Bronchial epithelial cell (primary cell): ENCODE measurements around the gene DZIP1. TPM values are rescaled to one million over a fixed set of nuclear protein-coding genes. Genes with fewer than 3 reads are reported as not detected.

ENCODE experiments used
- DNase-seq: peaks from one replicate; pipeline ENCODE4 v3.0.0-alpha.2; 2010; ENCODE audit warnings: low read depth
- FAIRE-seq: peaks from 2 replicates; lab custom pipeline; 2011; peaks lifted over from hg19 to GRCh38; lab: Jason Lieb, UNC
- H3K27me3 ChIP-seq: 2 replicates; pipeline ENCODE4 v1.5.1; 2011; ENCODE audit warnings: low read length; ENCODE audit not compliant: control insufficient read depth, insufficient read depth
- H3K36me3 ChIP-seq: 2 replicates; pipeline ENCODE4 v1.5.1; 2011; ENCODE audit warnings: low read length; ENCODE audit not compliant: control insufficient read depth, insufficient read depth
- H3K4me3 ChIP-seq: 2 replicates; pipeline ENCODE4 v1.5.1; 2011; ENCODE audit warnings: mild to moderate bottlenecking, low read depth, low read length, control low read depth
- total RNA-seq: library from RNA; depleted of rRNA; stranded (reverse); fragments of >200 nt; gene quantifications from 2 replicates; pipeline ENCODE4 v1.2.1, GENCODE V29; 2014
- TF ChIP-seq, protein P1 (sequence below): IDR thresholded peaks from 2 replicates; pipeline ENCODE4 v1.5.1; 2011; ENCODE audit warnings: mild to moderate bottlenecking, moderate library complexity, low read length, control low read depth, inconsistent platforms; ENCODE audit not compliant: insufficient read depth, severe bottlenecking

DZIP1 gene
- total RNA-seq, 1 donor from 2014 or later = 0.79 TPM

GRCh38 chr13:95650696-95651095, 6.2 kb upstream of the DZIP1 start:
- Histone ChIP-seq H3K36me3 (no peaks in the 10 kb centered on the region), H3K27me3 (no peaks in the 10 kb centered on the region), H3K4me3 (no peak overlapping the region)
- DNase-seq (no peak), FAIRE-seq (no peak)
- TF ChIP-seq, protein P1, sequence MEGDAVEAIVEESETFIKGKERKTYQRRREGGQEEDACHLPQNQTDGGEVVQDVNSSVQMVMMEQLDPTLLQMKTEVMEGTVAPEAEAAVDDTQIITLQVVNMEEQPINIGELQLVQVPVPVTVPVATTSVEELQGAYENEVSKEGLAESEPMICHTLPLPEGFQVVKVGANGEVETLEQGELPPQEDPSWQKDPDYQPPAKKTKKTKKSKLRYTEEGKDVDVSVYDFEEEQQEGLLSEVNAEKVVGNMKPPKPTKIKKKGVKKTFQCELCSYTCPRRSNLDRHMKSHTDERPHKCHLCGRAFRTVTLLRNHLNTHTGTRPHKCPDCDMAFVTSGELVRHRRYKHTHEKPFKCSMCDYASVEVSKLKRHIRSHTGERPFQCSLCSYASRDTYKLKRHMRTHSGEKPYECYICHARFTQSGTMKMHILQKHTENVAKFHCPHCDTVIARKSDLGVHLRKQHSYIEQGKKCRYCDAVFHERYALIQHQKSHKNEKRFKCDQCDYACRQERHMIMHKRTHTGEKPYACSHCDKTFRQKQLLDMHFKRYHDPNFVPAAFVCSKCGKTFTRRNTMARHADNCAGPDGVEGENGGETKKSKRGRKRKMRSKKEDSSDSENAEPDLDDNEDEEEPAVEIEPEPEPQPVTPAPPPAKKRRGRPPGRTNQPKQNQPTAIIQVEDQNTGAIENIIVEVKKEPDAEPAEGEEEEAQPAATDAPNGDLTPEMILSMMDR = no peak

DNA sequence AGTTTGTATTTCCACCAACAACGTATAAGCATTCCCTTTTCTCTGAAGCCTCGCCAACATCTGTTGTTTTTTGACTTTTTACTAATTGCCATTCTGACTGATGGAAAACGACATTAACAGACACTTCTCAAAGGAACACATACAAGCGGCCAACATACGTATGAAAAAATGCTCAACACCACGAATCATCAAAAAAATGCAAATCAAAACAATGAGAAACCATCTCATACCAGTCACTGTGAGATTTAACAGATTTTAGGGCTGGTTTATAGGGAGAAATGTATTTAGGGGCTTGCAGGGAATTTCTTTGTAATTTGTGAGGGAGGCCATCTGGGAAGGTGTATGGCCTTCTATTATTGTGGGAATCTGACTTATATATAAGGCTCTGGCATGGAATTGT, 2.8 kb upstream of the DZIP1 start:
- no peaks in the 10 kb centered on the region for H3K36me3 ChIP-seq
- DNase-seq = no peak
- TF ChIP-seq, protein P1 = no peak
- no peak overlapping the region for H3K4me3 ChIP-seq
- no peak for FAIRE-seq
- peaks cover 2% of the 10 kb centered on the region for H3K27me3 ChIP-seq

DNA sequence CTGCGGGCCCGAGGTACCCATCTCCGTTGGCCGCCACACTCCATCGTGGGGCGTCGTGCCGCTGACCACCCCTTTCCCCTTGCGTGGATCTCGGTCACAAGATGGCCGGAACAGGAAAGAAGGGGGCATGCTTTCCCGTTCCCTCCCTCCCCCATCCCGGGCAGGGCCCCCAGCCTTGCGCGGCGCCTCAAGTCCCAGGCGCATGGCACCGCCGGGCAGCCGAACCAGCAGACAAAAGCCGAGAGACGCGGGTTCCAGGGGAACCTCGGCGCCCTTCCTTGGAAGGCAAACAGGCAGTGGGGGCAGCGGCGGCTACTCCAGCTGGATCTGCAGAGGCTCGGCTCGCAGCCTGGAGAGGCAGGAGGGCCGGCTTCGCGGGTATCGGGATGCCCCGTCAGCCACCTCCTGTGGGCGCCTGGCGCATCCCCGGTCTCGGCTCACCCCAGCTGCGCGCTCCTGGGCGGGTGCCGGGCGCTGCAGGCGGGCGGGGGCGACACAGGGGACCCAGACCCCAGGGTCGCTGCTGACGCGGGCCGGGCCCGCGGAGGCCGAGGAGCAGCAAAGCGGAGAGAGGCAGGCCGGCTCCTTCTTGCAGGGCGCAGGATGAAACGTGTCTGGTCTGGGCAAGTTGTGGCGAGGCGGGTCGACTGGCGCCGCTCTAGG, 439 bp downstream of the DZIP1 start:
- FAIRE-seq = no peak
- TF ChIP-seq, protein P1 = no peak
- DNase-seq = no peak
- Histone ChIP-seq H3K27me3 (peaks cover 2% of the 10 kb centered on the region), H3K4me3 (peak overlapping the region; percentile 43), H3K36me3 (no peaks in the 10 kb centered on the region)

DNA sequence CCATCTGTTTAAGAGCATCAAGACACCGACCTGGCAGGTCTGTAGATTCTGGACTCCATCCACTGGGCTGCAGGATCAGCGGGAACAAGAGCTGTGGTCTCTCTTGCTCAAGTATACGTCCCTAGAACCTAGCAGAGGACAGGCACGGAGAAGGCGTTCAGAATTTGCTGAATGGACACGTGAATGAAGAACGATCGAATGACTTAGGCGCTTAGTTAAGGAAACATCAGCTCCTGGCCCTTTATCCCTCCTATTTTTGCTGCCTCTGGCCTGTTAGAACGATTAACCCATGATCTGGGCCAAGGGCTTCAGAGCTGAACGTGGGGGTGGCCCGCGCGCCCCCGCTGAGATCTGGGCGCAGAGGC, 953 bp downstream of the DZIP1 start:
- peak overlapping the region; percentile 43 for H3K4me3 ChIP-seq
- FAIRE-seq = no peak
- no peak for DNase-seq
- H3K27me3 ChIP-seq = peaks cover 2% of the 10 kb centered on the region
- no peaks in the 10 kb centered on the region for H3K36me3 ChIP-seq
- TF ChIP-seq, protein P1 = no peak

DNA sequence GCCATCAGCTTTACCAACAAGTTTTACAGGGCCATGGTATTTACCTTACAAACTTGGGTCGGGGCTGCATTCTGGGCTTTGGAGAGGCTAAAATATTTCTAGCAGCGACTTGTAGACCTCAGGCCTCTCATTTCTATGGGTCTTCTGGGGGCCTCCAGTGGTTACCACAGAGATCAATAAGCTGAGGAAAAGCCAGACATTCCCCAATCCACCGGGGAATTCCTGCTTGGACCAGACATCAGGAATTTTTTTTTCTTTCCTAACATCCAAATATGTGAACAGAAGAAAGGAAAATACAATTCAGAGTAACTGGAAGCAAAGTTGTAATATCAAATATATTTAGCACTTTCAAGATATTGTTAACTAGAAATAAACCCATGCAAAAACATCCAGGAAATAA, 1.5 kb downstream of the DZIP1 start:
- FAIRE-seq = no peak
- H3K4me3 ChIP-seq = no peak overlapping the region

More for the DNA sequence above, 1.5 kb downstream of the DZIP1 start:
- peaks cover 2% of the 10 kb centered on the region for H3K27me3 ChIP-seq
- no peaks in the 10 kb centered on the region for H3K36me3 ChIP-seq
- DNase-seq = no peak
- TF ChIP-seq, protein P1 = no peak
